ENCODE measurements around the gene PTGER1.
"Not testable (repeated sequence)": the region's sequence is repeated elsewhere in the genome, so short reads cannot be mapped to it uniquely, and the experiment has no call there.

PTGER1 gene

GRCh38 chr19:14470031-14470876 is 4.9 kb downstream of the PTGER1 start:
- Histone ChIP-seq H3K27ac (no peak overlapping the region), H3K9ac (no peak overlapping the region), H3K27me3 (ENCODE audit: insufficient read depth, low read depth) (no peaks in the 10 kb centered on the region), H2AFZ (ENCODE audit: low read depth) (no peak overlapping the region), H3K4me3 (IDR thresholded peaks at IDR 0.05; ENCODE audit: insufficient read depth, low read depth, low read length) (no peak overlapping the region), H4K20me1 (ENCODE audit: insufficient read depth) (no peaks in the 10 kb centered on the region), H3K79me2 (ENCODE audit: insufficient read depth, low read depth) (no peaks in the 10 kb centered on the region), H3K4me2 (no peak overlapping the region), H3K36me3 (ENCODE audit: insufficient read depth) (no peaks in the 10 kb centered on the region), H3K4me1 (ENCODE audit: low read depth, poor library complexity, severe bottlenecking) (no peaks in the 10 kb centered on the region)
- TF ChIP-seq, protein P1, sequence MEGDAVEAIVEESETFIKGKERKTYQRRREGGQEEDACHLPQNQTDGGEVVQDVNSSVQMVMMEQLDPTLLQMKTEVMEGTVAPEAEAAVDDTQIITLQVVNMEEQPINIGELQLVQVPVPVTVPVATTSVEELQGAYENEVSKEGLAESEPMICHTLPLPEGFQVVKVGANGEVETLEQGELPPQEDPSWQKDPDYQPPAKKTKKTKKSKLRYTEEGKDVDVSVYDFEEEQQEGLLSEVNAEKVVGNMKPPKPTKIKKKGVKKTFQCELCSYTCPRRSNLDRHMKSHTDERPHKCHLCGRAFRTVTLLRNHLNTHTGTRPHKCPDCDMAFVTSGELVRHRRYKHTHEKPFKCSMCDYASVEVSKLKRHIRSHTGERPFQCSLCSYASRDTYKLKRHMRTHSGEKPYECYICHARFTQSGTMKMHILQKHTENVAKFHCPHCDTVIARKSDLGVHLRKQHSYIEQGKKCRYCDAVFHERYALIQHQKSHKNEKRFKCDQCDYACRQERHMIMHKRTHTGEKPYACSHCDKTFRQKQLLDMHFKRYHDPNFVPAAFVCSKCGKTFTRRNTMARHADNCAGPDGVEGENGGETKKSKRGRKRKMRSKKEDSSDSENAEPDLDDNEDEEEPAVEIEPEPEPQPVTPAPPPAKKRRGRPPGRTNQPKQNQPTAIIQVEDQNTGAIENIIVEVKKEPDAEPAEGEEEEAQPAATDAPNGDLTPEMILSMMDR (conservative IDR thresholded peaks at IDR 0.05; ENCODE audit: low read depth, low read length): no peak

GRCh38 chr19:14467816-14468215 is 7.3 kb downstream of the PTGER1 start:
- no peaks in the 10 kb centered on the region for H4K20me1 ChIP-seq (ENCODE audit: insufficient read depth)
- no peak overlapping the region for H2AFZ ChIP-seq (ENCODE audit: low read depth)
- TF ChIP-seq, protein P1 (conservative IDR thresholded peaks at IDR 0.05; ENCODE audit: low read depth, low read length): no peak

GRCh38 chr19:14467391-14467790 is 7.8 kb downstream of the PTGER1 start:
- Histone ChIP-seq H3K4me1 (ENCODE audit: low read depth, poor library complexity, severe bottlenecking) (no peaks in the 10 kb centered on the region), H3K9ac (no peak overlapping the region), H2AFZ (ENCODE audit: low read depth) (no peak overlapping the region), H3K27me3 (ENCODE audit: insufficient read depth, low read depth) (no peaks in the 10 kb centered on the region), H3K79me2 (ENCODE audit: insufficient read depth, low read depth) (no peaks in the 10 kb centered on the region), H3K4me2 (no peak overlapping the region), H3K4me3 (IDR thresholded peaks at IDR 0.05; ENCODE audit: insufficient read depth, low read depth, low read length) (no peak overlapping the region), H3K36me3 (ENCODE audit: insufficient read depth) (no peaks in the 10 kb centered on the region), H4K20me1 (ENCODE audit: insufficient read depth) (no peaks in the 10 kb centered on the region), H3K27ac (no peak overlapping the region)
- TF ChIP-seq, protein P1 (conservative IDR thresholded peaks at IDR 0.05; ENCODE audit: low read depth, low read length): no peak

More at GRCh38 chr19:14467816-14468215, 7.3 kb downstream of the PTGER1 start:
- H3K79me2 ChIP-seq (ENCODE audit: insufficient read depth, low read depth): no peaks in the 10 kb centered on the region
- H3K27me3 ChIP-seq (ENCODE audit: insufficient read depth, low read depth): no peaks in the 10 kb centered on the region
- H3K4me2 ChIP-seq: no peak overlapping the region
- H3K27ac ChIP-seq: no peak overlapping the region
- no peaks in the 10 kb centered on the region for H3K4me1 ChIP-seq (ENCODE audit: low read depth, poor library complexity, severe bottlenecking)
- H3K36me3 ChIP-seq (ENCODE audit: insufficient read depth): no peaks in the 10 kb centered on the region
- H3K9ac ChIP-seq: no peak overlapping the region
- no peak overlapping the region for H3K4me3 ChIP-seq (IDR thresholded peaks at IDR 0.05; ENCODE audit: insufficient read depth, low read depth, low read length)

DNA sequence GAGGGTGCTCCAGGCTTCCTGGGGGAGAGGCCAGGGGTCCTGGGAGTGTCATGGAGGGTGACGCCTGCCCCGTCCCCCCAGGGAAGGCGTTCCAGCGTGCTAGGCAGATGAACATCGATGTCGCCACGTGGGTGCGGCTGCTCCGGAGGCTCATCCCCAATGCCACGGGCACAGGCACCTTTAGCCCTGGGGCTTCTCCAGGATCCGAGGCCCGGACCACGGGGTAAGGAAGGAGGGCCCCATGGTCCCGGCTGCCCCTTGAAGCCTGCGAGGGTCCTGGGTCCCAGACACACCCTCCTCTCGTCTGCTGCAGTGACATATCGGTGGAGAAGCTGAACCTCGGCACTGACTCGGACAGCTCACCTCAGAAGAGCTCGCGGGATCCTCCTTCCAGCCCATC is 11.4 kb downstream of the PTGER1 start:
- Histone ChIP-seq H3K36me3 (ENCODE audit: insufficient read depth) (no peaks in the 10 kb centered on the region), H2AFZ (ENCODE audit: low read depth) (no peak overlapping the region), H3K4me1 (ENCODE audit: low read depth, poor library complexity, severe bottlenecking) (no peaks in the 10 kb centered on the region), H3K4me2 (no peak overlapping the region), H3K9ac (no peak overlapping the region), H4K20me1 (ENCODE audit: insufficient read depth) (no peaks in the 10 kb centered on the region), H3K4me3 (IDR thresholded peaks at IDR 0.05; ENCODE audit: insufficient read depth, low read depth, low read length) (no peak overlapping the region), H3K27ac (no peak overlapping the region), H3K27me3 (ENCODE audit: insufficient read depth, low read depth) (no peaks in the 10 kb centered on the region), H3K79me2 (ENCODE audit: insufficient read depth, low read depth) (no peaks in the 10 kb centered on the region)
- TF ChIP-seq, protein P1 (conservative IDR thresholded peaks at IDR 0.05; ENCODE audit: low read depth, low read length): no peak

GRCh38 chr19:14462401-14462800 is 12.8 kb downstream of the PTGER1 start:
- H3K36me3 ChIP-seq (ENCODE audit: insufficient read depth); H3K27ac ChIP-seq: not testable (repeated sequence)

More at GRCh38 chr19:14462401-14462800, 12.8 kb downstream of the PTGER1 start:
- not testable (repeated sequence) for H3K27me3 ChIP-seq (ENCODE audit: insufficient read depth, low read depth); H3K79me2 ChIP-seq (ENCODE audit: insufficient read depth, low read depth); H2AFZ ChIP-seq (ENCODE audit: low read depth); H3K9ac ChIP-seq; H3K4me3 ChIP-seq (IDR thresholded peaks at IDR 0.05; ENCODE audit: insufficient read depth, low read depth, low read length); H3K4me1 ChIP-seq (ENCODE audit: low read depth, poor library complexity, severe bottlenecking); H4K20me1 ChIP-seq (ENCODE audit: insufficient read depth); H3K4me2 ChIP-seq
